ENCODE measurements around the gene RUVBL1.
A peak's percentile ranks its signal among the peaks of the same experiment; 100 is the strongest.
"Not testable (repeated sequence)": the region's sequence is repeated elsewhere in the genome, so short reads cannot be mapped to it uniquely, and the experiment has no call there.

Gene RUVBL1

DNA sequence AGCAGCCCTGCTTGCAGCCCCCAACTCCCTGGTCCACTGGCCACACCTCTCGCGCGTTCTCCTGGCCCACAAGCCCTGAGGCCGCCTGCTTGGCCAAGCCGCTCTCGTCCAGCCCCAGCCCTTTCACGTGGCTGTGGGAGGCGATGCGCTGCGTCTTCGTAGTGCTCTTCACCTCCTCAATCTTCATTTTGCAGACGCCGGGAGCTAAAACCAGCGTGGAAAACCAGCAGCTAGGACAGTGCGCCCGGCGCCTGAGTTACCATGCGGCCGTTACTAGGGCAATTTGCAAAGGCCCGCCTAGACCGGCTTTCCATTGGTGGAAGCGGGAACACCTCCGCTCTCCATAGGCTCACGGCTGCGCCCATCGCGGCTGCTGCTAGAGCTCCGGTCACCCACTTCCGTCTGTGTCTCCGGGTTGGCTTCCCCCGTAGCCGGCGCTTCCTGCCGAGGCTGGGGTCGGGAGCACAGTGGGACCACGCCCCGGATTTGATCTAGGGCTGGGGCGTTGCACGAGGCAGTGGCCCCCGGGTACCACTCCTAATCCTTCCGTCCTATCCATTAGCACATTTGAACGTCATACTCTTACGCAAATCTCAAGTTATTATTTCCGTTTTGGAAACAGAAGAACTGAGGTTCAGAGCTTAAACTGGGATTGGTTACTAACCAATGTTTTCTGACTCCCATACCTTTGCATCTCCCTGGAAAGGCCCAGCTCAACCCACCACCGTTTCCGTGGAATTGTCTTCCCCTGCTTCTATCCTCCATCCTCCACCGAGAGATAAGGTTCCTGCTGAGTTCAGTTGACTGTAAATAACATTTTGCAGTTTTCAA lies at the start of gene RUVBL1:
RUVBL1 (minus strand) TSS at position 275 of the 831 bp plus-strand sequence; CDS start at position 187, 88 bp downstream.
- DNase-seq (ENCODE audit: low read depth): peak; percentile 94

DNA sequence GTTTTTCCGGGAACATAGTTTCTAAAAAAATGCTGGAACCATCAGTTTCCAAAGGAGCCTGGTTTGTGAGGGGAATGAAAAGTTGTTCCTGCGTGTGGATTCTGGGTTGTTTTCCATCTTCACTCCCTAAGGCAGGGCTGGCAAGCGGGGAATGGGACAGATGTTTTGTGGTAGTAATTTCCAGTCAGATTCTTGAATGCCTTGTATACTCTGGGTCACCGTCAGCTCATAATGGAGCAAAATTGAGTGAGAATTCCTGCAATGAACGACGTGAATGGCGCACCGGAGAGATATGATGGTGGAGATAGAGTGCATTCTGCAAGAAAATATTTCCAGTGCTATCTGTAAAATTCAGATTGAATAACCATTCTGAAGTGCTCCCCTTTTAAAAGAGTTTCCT lies 49.6 kb upstream of the RUVBL1 start:
- no peak for DNase-seq (ENCODE audit: low read depth)

DNA sequence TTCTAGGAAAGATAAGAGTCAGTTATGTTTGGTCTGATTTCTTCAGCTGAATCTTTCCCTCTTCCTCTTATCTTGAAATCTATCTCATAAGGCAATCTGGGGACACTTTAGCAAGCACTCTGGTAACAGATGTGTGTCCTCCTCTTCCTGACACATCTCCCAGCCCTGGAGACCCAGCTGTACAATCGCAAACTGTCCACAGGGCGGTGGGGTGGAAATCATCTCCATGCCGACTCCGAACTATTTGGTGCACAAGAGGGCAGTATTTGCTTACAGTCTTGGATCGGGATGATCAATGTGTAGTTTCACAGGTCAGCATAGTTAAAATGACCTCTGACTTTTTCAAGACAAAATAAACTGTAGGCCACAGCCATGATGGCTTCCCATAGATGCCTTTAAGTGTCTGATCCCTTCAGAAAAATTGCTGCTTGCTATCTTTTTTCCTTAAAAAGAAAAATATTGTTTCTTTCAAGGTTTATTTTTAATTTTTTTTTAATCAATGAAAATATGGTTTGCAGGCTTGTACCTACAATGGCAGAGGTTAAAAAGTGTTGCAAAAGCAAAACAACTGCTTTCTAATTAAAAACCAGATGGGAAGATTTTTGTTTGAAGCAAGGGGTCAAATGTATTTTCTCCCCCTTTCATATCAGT lies 47.4 kb upstream of the RUVBL1 start:
- DNase-seq (ENCODE audit: low read depth): no peak

DNA sequence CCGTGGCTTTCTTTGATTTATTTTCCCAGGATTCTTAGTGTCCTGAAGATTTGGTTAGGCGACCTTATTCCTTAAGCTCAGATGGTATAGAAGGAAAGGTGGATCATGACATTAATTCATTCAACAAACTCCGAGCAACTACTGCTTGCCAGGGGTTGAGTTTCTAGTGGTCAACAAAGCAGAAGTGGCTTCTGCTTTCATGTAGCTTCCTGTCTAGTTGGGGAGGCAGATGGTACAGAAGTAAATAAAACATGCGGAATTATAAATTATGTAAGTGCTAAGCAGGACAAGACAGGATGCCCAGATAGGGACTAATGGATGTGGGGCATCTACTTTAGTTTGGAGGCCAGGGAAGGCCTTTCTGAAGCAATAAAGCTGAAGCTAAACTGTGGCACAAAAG lies 45.2 kb upstream of the RUVBL1 start:
- DNase-seq (ENCODE audit: low read depth): no peak

DNA sequence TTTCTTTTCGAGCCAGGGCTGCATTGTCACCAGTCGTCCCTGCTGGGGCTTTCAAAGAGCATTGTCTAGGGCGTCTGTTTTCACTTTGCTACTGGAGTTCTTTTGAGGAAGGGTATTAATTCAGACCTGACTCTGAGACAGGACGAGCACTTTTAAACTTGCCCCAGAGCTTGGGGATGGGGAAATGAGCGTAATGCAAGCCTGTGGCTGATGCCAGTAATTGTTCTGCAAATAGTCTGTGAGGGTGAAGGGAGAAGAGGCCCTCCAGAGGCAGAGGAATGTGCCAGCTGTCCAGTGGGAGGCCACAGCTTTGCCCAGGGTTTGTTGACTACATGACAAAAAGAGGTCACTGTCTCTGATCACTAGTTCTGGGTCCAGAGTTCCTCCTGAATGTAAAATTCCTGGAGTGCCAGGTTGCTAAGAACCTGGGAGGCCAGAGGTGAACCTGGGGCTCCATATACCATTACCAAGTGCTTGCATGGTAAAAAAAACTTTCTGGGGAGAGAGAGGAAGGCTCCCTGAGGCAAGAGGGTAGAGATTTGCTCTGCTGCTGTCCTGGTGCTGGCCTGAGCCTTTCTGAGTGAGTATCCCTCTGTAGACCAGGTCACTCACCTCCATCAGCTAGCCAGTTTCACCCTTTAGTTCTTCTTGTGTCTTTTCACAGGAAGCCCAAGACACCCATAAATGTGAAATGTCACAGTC lies 44.5 kb upstream of the RUVBL1 start:
- no peak for DNase-seq (ENCODE audit: low read depth)

DNA sequence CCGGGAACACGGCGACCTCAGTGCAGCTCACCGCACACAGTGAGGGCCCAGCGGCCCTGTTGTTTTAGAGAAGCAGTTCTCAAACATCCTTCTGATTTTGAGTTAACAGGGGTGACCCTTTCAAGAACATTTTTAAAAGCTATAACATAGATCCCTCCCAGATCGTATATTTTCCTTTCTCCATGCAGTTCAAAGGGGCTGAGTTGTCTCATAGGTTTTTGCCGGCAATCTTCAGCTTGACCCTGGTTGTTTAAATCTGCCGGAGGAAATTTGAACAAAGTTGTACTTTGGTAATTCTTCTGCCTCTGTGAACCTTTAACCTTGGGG lies 44.0 kb upstream of the RUVBL1 start:
- DNase-seq (ENCODE audit: low read depth): no peak

DNA sequence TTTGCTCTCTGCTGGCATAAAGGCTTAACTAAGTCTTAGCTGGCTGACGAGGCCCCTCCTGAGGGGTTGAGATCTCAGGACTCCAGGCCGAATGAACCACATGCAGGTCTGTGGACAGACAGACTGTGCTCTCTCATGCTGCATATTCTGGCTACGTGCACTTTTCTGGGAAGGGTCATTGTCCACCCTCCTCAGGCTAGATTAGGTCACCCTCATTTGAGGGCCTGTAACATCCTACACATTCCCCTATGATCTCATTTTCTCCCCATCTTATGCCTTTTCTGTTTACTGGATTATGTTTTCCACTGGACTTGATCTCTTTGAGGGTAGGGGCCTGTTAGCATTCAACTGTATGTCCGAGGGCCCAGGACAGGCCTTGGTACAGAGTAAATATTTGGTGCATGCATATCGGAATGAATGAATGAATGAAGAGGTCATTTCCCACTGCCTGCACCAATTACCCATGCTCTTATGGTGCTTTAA lies 43.4 kb upstream of the RUVBL1 start:
- no peak for DNase-seq (ENCODE audit: low read depth)

DNA sequence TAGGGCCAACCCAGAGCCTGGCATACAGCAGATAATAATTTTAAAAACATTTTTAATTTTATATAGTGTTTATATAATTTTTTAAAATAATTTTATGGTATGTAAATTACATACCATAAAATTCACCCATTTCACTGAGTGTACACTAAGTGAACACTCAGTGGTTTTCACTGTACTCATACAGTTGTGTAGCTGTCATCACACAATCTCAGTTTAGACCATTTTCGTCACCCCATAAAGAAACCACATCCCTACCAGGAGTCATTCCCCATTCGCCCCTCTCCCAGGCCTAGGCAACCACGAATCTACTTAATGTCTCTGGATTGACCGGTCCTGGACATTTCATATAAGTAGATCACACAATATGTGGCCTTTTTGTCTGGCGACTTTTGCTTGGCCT lies 39.8 kb upstream of the RUVBL1 start:
- no peak for DNase-seq (ENCODE audit: low read depth)

DNA sequence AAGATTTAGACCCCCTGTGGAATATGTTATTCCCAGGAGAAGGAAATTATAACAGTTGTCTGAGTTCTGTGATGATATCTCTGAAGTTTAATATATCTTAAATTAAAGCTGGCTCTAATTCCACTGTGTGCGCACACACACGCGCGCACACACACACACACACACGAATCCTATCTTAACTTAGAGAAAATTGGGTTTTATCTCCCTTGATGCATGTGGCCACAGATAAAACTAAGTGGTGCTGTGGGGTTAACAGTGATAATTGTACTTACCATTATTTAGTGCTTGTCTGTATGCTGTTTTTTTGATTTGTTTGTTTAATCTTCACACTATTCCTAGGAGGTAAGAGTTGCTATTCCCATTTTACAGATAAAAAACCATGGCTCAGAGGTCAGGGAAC lies 37.0 kb upstream of the RUVBL1 start:
- DNase-seq (ENCODE audit: low read depth): no peak

DNA sequence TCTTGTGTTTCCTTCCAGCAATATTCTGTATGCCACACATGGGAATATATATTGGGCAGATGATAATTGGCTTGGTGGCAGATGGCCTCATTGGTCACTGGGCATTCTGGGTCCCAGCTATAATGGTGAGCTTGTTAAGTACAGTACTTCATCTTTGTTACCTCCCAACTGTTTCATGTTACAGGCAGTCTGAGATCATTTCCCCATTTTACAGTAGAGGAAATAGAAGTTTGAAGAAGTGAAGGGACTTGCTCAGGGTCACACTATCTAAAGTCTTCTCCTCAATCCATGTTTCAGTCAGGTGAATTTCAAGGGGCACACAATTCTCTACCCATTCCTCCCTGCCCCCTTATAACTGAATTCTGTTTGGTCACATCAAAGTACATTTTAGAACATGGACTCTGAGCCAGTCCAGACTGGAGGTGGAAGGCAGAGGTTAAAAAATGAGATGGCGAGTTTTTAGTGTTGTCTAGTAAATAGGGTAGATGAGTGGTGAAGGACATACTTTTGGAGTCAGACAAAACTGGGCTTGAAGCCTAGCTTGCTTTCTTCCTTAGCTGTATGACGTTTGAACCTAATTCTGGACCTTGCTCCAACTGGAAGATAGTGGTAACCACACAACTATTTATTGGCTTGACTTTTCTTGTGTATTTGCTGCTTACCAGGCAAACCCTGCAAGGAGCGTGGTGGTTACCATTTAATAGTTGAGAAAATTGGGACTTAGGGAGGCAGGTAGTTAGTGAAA lies 32.2 kb upstream of the RUVBL1 start:
- no peak for DNase-seq (ENCODE audit: low read depth)

DNA sequence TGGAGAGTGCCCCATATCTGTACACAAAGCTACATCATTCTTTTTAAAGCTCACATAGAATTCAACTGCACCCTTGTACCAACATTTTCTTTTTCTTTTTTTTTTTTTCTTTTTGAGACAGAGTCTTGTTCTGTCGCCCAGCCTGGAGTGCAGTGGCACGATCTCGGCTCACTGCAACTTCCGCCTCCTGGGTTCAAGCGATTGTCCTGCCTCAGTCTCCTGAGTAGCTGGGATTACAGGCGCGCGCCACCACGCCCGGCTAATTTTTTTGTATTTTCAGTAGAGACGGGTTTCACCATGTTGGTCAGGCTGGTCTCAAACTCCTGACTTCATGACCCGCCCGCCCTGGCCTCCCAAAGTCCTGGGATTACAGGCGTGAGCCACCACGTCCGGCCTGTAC lies 30.7 kb upstream of the RUVBL1 start:
- not testable (repeated sequence) for DNase-seq (ENCODE audit: low read depth)

DNA sequence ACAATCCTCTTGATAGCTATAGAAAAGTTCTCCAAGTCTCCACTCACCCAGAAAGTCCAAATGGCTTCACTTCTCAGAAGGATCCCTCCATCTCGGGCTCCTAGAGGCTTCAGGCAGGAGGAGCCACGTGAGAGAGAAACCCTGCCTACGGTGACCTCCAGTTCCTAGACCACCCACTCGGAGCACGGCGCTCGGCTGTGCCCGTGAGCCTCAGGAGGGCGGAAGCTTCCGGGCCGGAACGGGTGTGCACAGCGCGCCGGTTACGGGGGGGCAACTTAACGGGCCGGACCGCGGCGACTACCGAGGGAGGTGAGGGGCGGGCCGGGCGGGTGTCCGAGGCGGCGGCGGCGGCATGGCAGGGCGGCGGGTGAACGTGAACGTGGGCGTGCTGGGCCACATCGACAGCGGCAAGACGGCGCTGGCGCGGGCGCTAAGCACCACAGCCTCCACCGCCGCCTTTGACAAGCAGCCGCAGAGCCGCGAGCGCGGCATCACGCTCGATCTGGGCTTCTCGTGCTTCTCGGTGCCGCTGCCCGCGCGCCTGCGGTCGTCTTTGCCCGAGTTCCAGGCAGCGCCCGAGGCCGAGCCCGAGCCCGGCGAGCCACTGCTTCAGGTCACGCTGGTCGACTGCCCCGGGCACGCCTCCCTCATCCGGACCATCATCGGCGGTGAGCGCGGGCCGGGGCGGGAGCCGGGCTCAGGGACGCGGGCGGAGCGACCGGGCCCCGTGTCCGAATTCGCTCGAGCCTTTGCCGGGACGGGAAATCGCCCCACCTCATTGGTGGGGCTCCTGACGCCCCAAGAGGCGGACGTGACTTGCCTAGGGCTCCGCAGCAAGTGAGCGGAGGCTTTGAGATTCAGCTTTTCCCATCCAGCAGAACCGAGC lies 29.8 kb upstream of the RUVBL1 start, which contains the start of gene EEFSEC:
EEFSEC (plus strand) TSS at position 326 of the 886 bp plus-strand sequence; CDS start at position 353, 27 bp downstream.
- DNase-seq (ENCODE audit: low read depth): peak; percentile 86

DNA sequence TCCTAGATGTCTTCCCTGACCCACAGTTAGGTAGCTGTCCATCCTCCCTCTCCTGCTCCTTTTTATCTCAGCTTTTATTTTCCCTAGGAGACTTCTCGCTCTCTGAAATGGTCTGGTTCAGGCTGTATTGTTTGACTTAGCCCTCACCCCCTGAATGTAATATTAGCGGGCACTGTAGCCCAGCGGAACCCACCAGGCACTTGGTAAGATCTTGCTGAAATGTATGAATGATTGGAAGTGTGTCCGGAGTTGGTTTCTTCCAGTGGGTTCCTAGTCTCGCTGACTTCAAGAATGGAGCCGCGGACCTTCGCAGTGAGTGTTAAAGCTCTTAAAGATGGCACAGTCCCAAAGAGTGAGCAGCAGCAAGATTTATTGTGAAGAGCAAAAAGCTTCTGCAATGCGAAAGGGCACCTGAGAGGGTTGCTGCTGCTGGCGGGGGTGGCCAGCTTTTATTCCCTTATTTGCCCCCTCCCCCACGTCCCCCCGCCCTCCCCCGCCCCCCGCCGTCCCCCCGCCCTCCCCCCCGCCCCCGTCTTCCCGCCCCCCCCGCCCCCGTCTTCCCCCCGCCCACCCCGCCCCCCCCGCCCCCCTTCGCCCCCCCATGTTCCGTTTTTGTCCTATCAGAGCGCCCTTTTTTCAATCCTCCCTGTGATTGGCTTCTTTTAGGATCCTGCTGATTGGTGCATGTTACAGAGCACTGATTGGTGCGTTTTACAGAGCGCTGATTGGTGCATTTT lies 29.0 kb upstream of the RUVBL1 start:
- no peak for DNase-seq (ENCODE audit: low read depth)

DNA sequence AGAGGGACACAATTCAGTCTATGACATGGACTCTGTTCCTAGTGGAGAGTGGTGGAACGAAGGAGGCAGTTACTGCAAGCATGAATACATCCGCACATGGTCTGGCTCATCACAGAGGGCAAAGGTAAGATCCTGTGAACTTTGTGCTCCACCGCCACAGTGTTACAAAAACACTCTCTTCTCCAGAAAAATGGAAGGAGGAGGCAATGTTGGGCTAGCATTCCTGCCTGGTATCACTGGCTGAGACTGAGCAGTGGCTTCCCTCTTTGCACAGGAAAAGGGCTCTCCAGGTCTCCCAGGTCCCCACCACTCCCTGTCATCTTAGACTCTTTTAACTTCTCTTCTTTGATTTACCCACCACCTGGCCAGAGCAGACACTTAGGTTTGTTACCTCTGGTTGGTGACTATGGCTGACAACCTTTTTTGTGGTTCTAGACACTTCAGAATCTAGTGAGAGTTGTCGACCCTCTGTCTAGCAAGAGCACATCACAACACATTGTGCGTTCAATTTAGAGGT lies 28.2 kb upstream of the RUVBL1 start:
- no peak for DNase-seq (ENCODE audit: low read depth)

DNA sequence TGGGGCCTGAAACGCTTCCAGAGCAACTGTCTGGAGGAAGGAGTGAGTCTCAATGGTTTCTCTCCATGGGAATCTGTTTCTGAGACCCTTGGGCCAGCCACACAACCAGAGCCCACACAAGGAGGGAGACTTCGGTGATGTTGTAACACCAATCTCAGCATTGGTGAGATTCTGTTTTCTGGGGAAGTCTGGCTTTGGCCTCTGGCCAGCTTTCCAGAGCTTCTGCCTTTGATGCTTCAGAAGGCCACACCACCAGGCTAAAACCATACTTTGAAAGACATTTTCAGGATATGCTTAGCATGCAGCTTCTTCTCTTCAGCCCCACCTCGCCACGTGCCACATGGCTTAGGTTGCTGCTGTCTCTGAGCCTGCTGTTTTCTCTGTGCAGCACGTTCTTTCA lies 26.0 kb upstream of the RUVBL1 start:
- DNase-seq (ENCODE audit: low read depth): no peak

DNA sequence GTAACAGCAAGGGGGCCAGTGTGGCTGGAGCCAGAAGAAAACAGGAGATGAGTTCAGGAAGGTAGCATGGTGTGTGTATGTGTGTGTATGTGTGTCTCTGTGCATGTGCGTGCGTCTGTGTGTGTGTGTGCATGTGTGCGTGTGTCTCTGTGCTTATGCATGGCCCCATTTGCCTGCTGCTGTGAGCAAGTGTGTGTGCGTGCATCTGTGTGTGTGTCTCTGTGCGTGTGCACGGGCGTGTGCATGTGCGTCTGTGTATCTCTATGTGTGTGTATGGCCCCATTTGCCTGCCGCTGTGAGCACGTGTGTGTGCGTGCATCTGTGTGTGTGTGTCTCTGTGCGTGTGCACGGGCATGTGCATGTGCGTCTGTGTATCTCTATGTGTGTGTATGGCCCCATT lies 22.6 kb upstream of the RUVBL1 start:
- no peak for DNase-seq (ENCODE audit: low read depth)

DNA sequence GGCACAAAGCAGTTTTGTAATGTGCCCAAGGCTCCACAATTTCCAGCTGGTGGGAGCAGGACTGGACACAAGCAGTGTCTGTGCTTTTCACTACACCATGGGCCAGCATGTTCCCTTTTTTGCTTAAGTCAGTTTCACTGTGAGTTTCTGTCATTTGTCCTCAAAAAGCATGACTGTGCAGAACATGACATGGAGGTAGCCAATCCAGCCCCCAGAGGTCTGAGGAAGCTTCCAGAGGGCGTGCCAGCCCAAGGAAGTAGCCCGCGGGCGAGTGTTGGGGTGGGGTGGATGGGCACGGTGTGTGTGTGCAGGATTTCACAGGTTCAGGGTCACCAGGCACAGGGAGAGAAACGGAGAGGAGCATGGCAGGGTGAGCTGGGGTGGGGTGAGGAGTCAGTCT lies 21.7 kb upstream of the RUVBL1 start:
- DNase-seq (ENCODE audit: low read depth): no peak

DNA sequence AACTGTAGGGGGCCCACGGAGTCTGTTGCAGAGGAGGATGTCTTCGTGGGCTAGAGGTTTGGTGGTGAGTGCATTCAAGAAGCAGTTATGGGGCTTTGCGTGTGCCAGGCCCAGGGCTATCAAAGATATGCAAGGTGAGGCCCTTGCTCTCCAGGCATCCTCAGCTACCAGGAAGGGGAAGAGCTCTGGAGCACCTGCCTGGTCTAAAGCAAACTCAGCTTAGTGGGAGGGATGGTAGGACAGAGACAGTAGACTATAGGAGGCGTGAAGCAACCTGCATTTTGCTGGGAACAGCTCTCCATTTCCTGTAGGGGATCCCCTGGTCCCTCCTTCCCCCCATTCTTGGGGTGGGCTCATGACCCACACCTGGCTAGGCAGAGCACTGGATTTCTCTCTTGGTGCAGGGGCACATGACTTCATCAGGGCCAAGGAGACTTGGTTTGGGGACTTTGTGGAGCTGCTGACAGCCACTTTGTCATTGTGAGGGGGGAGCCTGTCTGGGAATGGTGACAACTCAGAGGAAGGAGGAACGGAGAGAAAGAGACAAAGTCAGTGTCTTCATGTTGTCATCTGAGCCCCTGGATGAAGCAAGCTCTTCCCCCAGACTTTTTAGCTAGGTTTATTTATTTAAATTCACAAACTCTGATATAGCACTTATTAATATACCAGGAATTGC lies 21.0 kb upstream of the RUVBL1 start:
- DNase-seq (ENCODE audit: low read depth): no peak

DNA sequence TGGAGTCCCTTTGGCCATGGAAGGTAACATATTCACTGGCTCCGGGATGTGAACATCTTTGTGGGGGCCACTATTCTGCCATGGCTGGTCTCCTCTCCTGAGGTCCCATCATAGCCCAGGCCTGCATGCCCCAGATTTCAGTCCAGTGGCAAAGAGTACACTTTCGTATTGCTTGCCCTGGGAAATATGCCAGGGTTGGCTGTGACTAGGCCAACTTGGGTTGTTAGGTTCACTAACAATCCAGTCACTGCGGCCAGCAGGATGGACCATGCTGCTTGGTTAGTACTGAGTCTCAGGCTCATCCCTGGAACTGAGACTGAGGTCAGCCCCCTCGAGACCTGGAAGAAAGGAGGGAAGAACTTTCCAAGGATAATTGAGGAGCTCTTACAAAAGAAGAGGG lies 19.9 kb upstream of the RUVBL1 start:
- no peak for DNase-seq (ENCODE audit: low read depth)
